ENCODE results near the gene NOP9. TPM values are rescaled to one million over a fixed set of nuclear protein-coding genes. Genes with fewer than 3 reads are reported as not detected.
A peak's percentile ranks its signal among the peaks of the same experiment; 100 is the strongest.

The NOP9 gene
- total RNA-seq, 1 donor from 2014 or later = 23.2 TPM

GRCh38 chr14:24330973-24331674, 31.5 kb downstream of the NOP9 start:
- DNase-seq (ENCODE audit: low read depth) = no peak
- H3K27me3 ChIP-seq (ENCODE audit: control insufficient read depth, insufficient read depth, low read length) = no peaks in the 10 kb centered on the region
- no peak overlapping the region for H3K4me3 ChIP-seq (ENCODE audit: low read depth, low read length)
- no peaks in the 10 kb centered on the region for H3K36me3 ChIP-seq (ENCODE audit: control insufficient read depth, insufficient read depth, low read length)
- no peak for FAIRE-seq
- TF ChIP-seq CTCF (IDR thresholded peaks at IDR 0.05; ENCODE audit: insufficient read depth, low read length, severe bottlenecking) = no peak

GRCh38 chr14:24331731-24332267, 32.1 kb downstream of the NOP9 start:
- TF ChIP-seq CTCF (IDR thresholded peaks at IDR 0.05; ENCODE audit: insufficient read depth, low read length, severe bottlenecking) = no peak
- Histone ChIP-seq H3K4me3 (ENCODE audit: low read depth, low read length) (no peak overlapping the region), H3K27me3 (ENCODE audit: control insufficient read depth, insufficient read depth, low read length) (no peaks in the 10 kb centered on the region), H3K36me3 (ENCODE audit: control insufficient read depth, insufficient read depth, low read length) (no peaks in the 10 kb centered on the region)
- no peak for DNase-seq (ENCODE audit: low read depth)
- no peak for FAIRE-seq

- FAIRE-seq = no peak
- peak; percentile 81 for TF ChIP-seq CTCF (IDR thresholded peaks at IDR 0.05; ENCODE audit: insufficient read depth, low read length, severe bottlenecking)
- Histone ChIP-seq H3K36me3 (ENCODE audit: control insufficient read depth, insufficient read depth, low read length) (no peaks in the 10 kb centered on the region), H3K4me3 (ENCODE audit: low read depth, low read length) (peak overlapping the region; percentile 9), H3K27me3 (ENCODE audit: control insufficient read depth, insufficient read depth, low read length) (no peaks in the 10 kb centered on the region)
- DNase-seq (ENCODE audit: low read depth) = peak; percentile 65
Measured at GRCh38 chr14:24332268-24332993, 32.8 kb downstream of the NOP9 start.

DNA sequence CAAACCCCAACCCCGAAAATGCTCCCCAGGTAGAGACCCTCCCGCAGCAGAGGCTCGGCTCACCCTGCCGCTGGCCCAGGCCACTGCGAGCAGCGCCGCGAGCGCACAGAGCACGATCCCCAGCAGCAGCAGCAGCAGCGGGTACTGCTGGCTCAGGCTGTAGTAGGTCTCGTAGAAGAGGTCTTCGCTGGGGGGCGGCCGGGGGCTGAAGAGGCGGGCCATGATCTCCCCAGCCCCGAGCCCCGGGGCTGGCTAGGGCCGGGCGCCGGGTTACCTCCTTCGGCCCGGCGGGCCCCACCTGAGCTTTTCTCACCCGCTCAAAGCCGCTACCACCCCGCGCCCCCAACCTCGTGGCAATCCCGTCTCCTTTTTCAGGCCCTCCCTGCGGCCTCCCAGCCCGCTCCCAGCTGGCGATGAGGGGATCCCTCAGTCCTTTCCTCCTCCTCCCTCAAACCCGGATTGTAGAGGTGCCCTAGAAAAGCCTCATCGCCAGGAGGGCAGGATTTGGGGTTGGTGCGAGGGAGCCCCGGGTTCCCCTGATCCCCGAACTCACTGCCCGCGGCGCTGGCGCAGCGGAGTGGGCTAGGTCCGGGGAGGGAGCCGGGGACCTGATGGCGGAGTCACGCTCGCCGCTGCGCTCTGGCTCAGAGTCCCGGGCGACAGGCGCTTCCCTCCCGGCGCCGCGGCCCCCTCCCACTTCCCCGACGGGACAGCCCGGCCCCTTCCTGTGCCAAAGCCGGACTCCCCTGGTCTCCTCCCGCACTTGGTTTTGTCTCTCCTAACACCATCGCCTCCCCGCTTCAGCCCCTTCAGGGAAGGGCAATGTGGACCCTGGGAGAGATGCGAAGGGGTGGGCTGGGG, 35.0 kb downstream of the NOP9 start, which contains the start of gene ADCY4:
Gene ADCY4, minus strand, starts transcription at position 641 of the 861 bp plus-strand sequence. Its CDS starts 419 bp downstream, at position 222.
- peak within 1 kb of the TSS; percentile 37 for H3K4me3 ChIP-seq (ENCODE audit: low read depth, low read length)
- peaks cover 2% of the 10 kb centered on the region for H3K36me3 ChIP-seq (ENCODE audit: control insufficient read depth, insufficient read depth, low read length)
- TF ChIP-seq CTCF (IDR thresholded peaks at IDR 0.05; ENCODE audit: insufficient read depth, low read length, severe bottlenecking) = no peak
- DNase-seq (ENCODE audit: low read depth) (no peak), FAIRE-seq (no peak)
- no peaks in the 10 kb centered on the region for H3K27me3 ChIP-seq (ENCODE audit: control insufficient read depth, insufficient read depth, low read length)

- peak; percentile 36 for FAIRE-seq
- no peak for DNase-seq (ENCODE audit: low read depth)
- TF ChIP-seq CTCF (IDR thresholded peaks at IDR 0.05; ENCODE audit: insufficient read depth, low read length, severe bottlenecking) = no peak
- peaks cover 2% of the 10 kb centered on the region for H3K36me3 ChIP-seq (ENCODE audit: control insufficient read depth, insufficient read depth, low read length)
- H3K27me3 ChIP-seq (ENCODE audit: control insufficient read depth, insufficient read depth, low read length) = no peaks in the 10 kb centered on the region
- H3K4me3 ChIP-seq (ENCODE audit: low read depth, low read length) = no peak overlapping the region
Measured at GRCh38 chr14:24335461-24336171, 36.0 kb downstream of the NOP9 start.
